BLaER1 treated with 17β-estradiol and CSF1 and Interleukin-3, amounts not matched to agents 10 nM and 100 nM (cell line): Measurements from ENCODE around the gene NAPEPLD.

Experiments used
- H3K27ac ChIP-seq, 11 experiments: shearing (Covaris generic); formaldehyde crosslinking; 2 replicates each; pipeline ENCODE4 v1.8.1; 2022
- H3K27me3 ChIP-seq, 11 experiments: shearing (Covaris generic); formaldehyde crosslinking; 2 replicates each; pipeline ENCODE4 v1.8.1; 2022
- H3K36me3 ChIP-seq, 11 experiments: shearing (Covaris generic); formaldehyde crosslinking; 2 replicates each; pipeline ENCODE4 v1.8.1; 2022
- H3K4me1 ChIP-seq, 10 experiments: shearing (Covaris generic); formaldehyde crosslinking; 2 replicates each; pipeline ENCODE4 v1.8.1; 2022
- H3K4me2 ChIP-seq, 11 experiments: shearing (Covaris generic); formaldehyde crosslinking; 2 replicates each; pipeline ENCODE4 v1.8.1; 2022
- H3K4me3 ChIP-seq, 10 experiments: shearing (Covaris generic); formaldehyde crosslinking; 2 replicates each; pipeline ENCODE4 v1.8.1; 2022
- H3K9ac ChIP-seq, 11 experiments: shearing (Covaris generic); formaldehyde crosslinking; 2 replicates each; pipeline ENCODE4 v1.8.1; 2022
- H3K9me3 ChIP-seq, 11 experiments: shearing (Covaris generic); formaldehyde crosslinking; replicated peaks in 1 of 11; 2 replicates each; pipeline ENCODE4 v1.8.1; 2022
- H4K20me1 ChIP-seq, 11 experiments: shearing (Covaris generic); formaldehyde crosslinking; 2 replicates each; pipeline ENCODE4 v1.8.1; 2022
- Cebpa-rat ChIP-seq, 11 experiments: shearing (Covaris generic); IDR thresholded peaks; 2 replicates each; pipeline ENCODE4 v1.8.1; 2022

NAPEPLD gene

DNA sequence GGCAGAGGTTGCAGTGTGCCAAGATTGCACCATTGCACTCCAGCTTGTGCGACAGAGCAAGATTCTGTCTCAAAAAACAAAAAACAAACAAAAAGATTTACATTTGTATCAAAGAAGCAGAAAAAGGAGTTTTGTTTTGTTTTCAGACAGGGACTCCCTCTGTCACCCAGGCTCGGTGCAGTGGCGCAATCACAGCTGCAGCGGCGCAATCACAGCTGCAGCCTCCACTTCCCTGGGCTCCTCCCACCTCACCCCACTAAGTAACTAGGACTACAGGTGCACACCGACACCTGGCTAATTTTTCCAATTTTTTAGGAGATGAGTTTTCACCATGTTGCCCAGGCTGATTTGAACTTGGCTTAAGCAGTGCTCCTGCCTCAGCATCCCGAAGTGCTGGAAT is 72.1 kb downstream of the NAPEPLD start:
- TF ChIP-seq Cebpa-rat (IDR thresholded peaks at IDR 0.05) = peak in 3 of 11 experiments; percentile 48 to 72 (median 51); a peak in 4 of 22 replicates
- peaks cover 34 to 45% (median 40%) of the 10 kb centered on the region in 10 experiments for H3K4me1 ChIP-seq
- 0 out of 22 replicates have a peak overlapping the region, but pooled peaks of 1 of the 11 experiments have one; percentile 22 for H3K27ac ChIP-seq
- peaks cover 0 to 41% (median 19%) of the 10 kb centered on the region in 11 experiments; a peak in 20 of 22 replicates for H3K36me3 ChIP-seq
- peaks cover 11 to 19% (median 14%) of the 10 kb centered on the region in 11 experiments; a peak in 20 of 22 replicates for H3K9me3 ChIP-seq
- peak overlapping the region; percentile 86 to 98 (median 93) for H3K4me2 ChIP-seq
- 0 out of 20 replicates have a peak overlapping the region, but pooled peaks of 2 of the 10 experiments have one; percentile 81 to 87 for H3K4me3 ChIP-seq
- no peaks in the 10 kb centered on the region for H3K27me3 ChIP-seq
- 0 out of 22 replicates have a peak overlapping the region, but pooled peaks of 1 of the 11 experiments have one; percentile 90 for H3K9ac ChIP-seq
- peaks cover 0 to 31% (median 0%) of the 10 kb centered on the region in 11 experiments; a peak in 5 of 22 replicates for H4K20me1 ChIP-seq

DNA sequence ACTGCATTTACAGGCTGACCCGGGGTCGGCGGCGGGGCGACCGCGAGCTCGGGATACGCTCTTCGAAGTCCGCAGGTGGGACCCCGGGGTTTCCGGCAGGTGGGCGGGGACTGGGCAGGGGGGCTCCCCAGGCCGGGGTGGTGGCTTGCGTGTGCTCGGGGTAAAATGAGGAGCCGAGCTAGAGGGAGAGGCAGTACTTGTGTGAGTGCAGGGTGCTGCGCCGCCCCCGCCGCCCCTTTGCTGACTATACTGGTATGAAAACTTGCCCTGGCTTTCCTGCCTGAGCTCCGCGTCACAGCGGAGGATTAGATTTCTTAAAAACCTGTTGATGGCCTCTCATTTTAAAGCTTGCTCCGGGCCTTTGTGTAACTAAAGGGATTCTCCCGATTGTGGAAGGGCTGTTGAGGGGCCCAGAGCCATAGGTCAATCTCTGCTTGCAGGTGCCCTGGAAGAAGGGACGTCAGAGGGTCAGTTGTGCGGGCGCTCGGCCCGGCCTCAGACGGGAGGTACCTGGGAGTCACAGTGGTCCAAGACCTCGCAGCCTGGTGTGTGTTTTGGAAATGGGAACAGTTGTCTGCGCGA is 73.5 kb downstream of the NAPEPLD start:
- Histone ChIP-seq H3K4me3 (peak overlapping the region; percentile 74 to 87 (median 81)), H3K9ac (peak overlapping the region; percentile 87 to 92 (median 89)), H3K27me3 (no peaks in the 10 kb centered on the region), H3K9me3 (peaks cover 11 to 19% (median 14%) of the 10 kb centered on the region in 11 experiments; a peak in 20 of 22 replicates), H3K36me3 (peaks cover 0 to 28% (median 19%) of the 10 kb centered on the region in 11 experiments; a peak in 17 of 22 replicates), H3K4me1 (peaks cover 34 to 45% (median 40%) of the 10 kb centered on the region in 10 experiments), H4K20me1 (peaks cover 0 to 21% (median 0%) of the 10 kb centered on the region in 11 experiments; a peak in 2 of 22 replicates), H3K27ac (peak overlapping the region; percentile 77 to 92 (median 90)), H3K4me2 (peak overlapping the region; percentile 86 to 98 (median 93))
- TF ChIP-seq Cebpa-rat (IDR thresholded peaks at IDR 0.05) = no peak

DNA sequence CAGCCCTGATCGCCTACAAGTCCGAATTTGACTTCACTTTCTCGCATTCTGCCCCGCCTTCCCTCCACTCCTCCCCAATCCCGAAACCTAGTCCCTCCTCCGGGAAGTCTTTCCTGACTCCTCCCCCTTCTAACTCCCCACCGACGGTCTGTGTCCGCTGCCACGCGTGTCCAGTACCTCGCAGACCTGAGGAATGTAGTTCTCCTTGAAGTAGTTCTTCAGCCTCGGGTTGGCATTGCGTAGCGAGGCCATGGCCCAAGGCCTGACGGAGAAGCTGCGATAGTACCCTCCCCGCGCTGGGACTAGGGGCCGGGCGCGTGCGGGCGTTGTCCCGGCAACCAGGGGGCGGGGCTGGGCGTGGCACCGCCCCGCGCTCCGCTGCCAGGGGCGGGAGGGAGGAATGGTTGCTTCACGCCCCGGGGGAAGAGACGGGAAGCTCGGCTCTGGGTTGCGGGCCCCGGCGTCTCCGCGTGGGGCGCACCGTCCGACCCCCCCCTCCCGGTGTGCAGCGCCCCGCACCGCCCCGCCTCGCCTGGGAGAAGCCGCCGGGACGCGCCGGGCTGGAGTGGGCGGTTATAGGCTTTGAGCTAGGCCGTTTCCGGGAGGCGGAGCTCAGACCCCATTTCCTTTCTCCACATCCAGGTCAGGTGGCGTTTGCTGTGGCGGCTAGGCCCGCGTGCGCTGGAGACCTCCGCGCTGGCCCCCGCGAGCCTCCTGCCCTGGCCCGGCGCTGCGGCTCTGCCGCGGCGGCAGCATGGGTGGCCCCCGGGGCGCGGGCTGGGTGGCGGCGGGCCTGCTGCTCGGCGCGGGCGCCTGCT is 74.2 kb downstream of the NAPEPLD start, which contains the start of the genes ARMC10 and FBXL13:
TSS of gene ARMC10 (plus strand) at position 622 of the 818 bp plus-strand sequence. CDS start at position 755, 133 bp downstream.
TSS of gene FBXL13 (minus strand) at position 278 of the 818 bp plus-strand sequence.
- Histone ChIP-seq H3K27ac (peak within 1 kb of the TSS; percentile 77 to 92 (median 90)), H3K27me3 (no peaks in the 10 kb centered on the region), H4K20me1 (peaks cover 0 to 16% (median 0%) of the 10 kb centered on the region in 11 experiments; a peak in 2 of 22 replicates), H3K9me3 (peaks cover 11 to 19% (median 14%) of the 10 kb centered on the region in 11 experiments; a peak in 20 of 22 replicates), H3K36me3 (peaks cover 0 to 28% (median 17%) of the 10 kb centered on the region in 11 experiments; a peak in 17 of 22 replicates), H3K4me3 (peak within 1 kb of the TSS; percentile 74 to 87 (median 81)), H3K9ac (peak within 1 kb of the TSS; percentile 87 to 92 (median 89)), H3K4me2 (peak within 1 kb of the TSS; percentile 86 to 98 (median 93)), H3K4me1 (peaks cover 33 to 44% (median 37%) of the 10 kb centered on the region in 10 experiments)
- peak in 6 of 11 experiments; percentile 6 to 81 (median 40); a peak in 4 of 22 replicates for TF ChIP-seq Cebpa-rat (IDR thresholded peaks at IDR 0.05)

DNA sequence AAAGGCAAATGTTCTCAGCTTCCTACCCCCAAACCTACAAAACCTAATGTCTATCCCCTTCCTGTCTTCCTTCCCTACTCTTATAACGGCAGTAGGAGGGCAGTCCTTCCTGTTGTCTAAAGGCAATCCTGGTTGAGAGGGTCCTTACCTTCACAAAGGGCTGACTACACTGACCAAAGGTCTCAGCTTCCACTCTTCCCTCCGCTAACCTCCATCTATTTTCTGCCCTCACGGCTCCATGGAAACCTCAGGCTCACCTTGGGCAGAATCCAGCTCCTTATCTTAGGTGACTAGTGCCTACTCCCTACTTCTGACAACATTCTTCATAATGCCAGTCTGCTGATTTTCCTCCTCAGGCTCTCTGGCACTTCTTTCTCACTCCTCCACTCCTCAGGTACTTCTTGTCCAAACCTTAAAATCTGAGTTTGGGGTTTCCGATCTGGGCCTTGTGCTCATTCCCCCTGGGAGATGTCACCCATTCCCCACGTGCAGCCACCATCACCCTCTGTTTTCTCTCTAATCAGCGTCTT is 74.8 kb downstream of the NAPEPLD start:
- H4K20me1 ChIP-seq = peaks cover 0 to 16% (median 0%) of the 10 kb centered on the region in 11 experiments; a peak in 2 of 22 replicates
- H3K36me3 ChIP-seq = peaks cover 0 to 23% (median 15%) of the 10 kb centered on the region in 11 experiments; a peak in 16 of 22 replicates
- peak overlapping the region; percentile 87 to 92 (median 89) for H3K9ac ChIP-seq
- no peak for TF ChIP-seq Cebpa-rat (IDR thresholded peaks at IDR 0.05)
- H3K27me3 ChIP-seq = no peaks in the 10 kb centered on the region
- peaks cover 13 to 25% (median 17%) of the 10 kb centered on the region in 11 experiments; a peak in 20 of 22 replicates for H3K9me3 ChIP-seq
- peak overlapping the region; percentile 77 to 92 (median 90); a peak in 20 of 22 replicates for H3K27ac ChIP-seq
- H3K4me1 ChIP-seq = peaks cover 30 to 44% (median 36%) of the 10 kb centered on the region in 10 experiments
- H3K4me3 ChIP-seq = peak overlapping the region; percentile 74 to 87 (median 81)
- peak overlapping the region; percentile 84 to 98 (median 92) for H3K4me2 ChIP-seq

DNA sequence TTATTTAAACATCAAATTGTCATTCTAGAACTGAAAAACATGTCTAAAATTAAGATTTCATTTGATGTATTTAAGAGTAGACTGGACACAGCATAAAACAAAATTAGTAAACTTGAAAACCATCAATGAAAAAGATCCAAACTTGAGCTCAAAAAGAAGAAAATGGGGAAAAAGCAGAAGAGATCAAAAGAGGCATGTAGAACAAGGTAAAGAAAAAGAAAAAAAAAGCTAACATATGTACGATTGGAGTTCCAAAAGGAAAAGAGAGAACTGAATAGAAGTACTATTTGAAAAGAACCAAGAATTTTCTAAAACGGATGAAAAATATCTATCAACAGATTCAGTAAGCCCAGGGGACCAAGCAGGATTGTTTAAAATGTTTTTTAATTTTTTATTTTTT is 77.9 kb downstream of the NAPEPLD start:
- Histone ChIP-seq H3K27me3 (no peaks in the 10 kb centered on the region), H3K27ac (no peak overlapping the region), H4K20me1 (peaks cover 0 to 6% (median 0%) of the 10 kb centered on the region in 11 experiments; a peak in 2 of 22 replicates), H3K4me2 (no peak overlapping the region), H3K4me3 (no peak overlapping the region), H3K36me3 (no peaks in the 10 kb centered on the region), H3K9me3 (peaks cover 6 to 17% (median 12%) of the 10 kb centered on the region in 11 experiments; a peak in 13 of 22 replicates), H3K4me1 (peaks cover 11 to 16% (median 14%) of the 10 kb centered on the region in 10 experiments), H3K9ac (no peak overlapping the region)
- TF ChIP-seq Cebpa-rat (IDR thresholded peaks at IDR 0.05) = no peak

DNA sequence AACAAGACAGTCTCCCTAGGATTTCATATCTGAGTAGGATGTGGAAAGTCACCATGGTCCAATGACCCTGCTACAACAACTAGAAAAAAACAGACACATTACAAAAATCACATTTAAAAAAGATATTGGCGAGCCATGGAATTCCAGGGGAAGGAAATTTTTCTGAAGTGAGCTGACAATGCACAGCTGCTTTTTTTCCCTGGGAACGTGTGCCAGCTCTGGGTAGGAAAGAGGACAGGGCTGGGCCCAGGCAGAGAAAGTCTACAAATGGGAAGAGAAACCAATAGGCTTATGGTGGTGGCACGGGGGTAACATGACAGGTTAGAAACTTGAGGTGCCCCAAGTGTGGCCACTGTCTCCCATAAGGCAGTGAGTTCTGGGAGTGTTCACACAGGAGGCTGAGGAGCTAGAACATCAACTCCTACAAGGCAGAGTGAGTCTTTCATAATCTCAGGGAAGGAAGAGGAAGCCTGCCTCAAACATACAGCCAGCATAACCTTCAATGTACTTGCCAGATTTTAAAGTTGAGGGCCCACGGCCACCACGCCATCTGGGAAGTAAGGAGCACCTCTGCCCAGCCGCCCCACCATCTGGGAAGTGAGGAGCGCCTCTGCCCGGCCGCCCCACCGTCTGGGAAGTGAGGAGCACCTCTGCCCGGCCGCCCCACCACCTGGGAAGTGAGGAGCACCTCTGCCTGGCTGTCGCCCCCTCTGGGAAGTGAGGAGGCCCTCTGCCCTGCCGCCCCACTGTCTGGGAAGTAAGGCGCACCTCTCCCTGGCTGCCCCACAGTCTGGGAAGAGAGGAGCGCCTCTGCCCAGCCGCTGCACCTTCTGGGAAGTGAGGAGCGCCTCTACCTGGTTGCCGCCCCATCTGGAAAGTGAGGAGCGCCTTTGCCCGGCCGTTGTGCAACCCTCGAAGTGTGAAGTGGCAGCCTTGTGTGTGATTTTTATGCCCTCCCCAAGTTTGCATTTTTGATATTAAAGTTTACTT is 80.2 kb downstream of the NAPEPLD start:
- no peaks in the 10 kb centered on the region for H3K27me3 ChIP-seq

DNA sequence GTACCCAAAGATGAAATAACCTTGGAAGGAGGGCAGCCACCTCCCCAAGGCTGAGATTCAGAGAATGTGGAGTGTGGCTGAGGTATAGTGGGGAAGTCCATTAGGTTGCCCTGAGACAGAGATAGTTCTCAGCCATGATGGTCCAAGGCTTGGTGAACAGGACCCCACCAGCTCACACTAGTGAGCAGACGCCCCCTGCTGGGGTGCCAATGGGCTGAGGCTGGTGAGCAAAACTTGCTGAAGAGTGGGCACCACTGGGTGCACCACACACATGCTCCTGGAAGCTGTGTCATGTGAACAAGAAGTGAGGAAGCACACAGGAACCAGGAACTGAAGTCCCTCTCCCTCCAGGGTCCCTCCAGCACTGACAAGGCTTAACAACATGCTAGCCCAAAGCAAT is 83.2 kb downstream of the NAPEPLD start:
- no peaks in the 10 kb centered on the region for H3K36me3 ChIP-seq
- H3K27ac ChIP-seq = no peak overlapping the region
- H4K20me1 ChIP-seq = no peaks in the 10 kb centered on the region
- H3K4me1 ChIP-seq = 0 out of 20 replicates have a peak, but pooled peaks cover 0 to 5% (median 0%) of the 10 kb centered on the region in 10 experiments
- H3K27me3 ChIP-seq = no peaks in the 10 kb centered on the region
- no peak overlapping the region for H3K4me3 ChIP-seq
- H3K9me3 ChIP-seq = peaks cover 6 to 17% (median 12%) of the 10 kb centered on the region in 11 experiments; a peak in 13 of 22 replicates
- H3K9ac ChIP-seq = no peak overlapping the region
- TF ChIP-seq Cebpa-rat (IDR thresholded peaks at IDR 0.05) = no peak
- H3K4me2 ChIP-seq = no peak overlapping the region

More for the DNA sequence above, 80.2 kb downstream of the NAPEPLD start:
- peaks cover 6 to 17% (median 12%) of the 10 kb centered on the region in 11 experiments; a peak in 13 of 22 replicates for H3K9me3 ChIP-seq
- no peak for TF ChIP-seq Cebpa-rat (IDR thresholded peaks at IDR 0.05)
- no peaks in the 10 kb centered on the region for H3K36me3 ChIP-seq
- H3K4me3 ChIP-seq = no peak overlapping the region
- H3K27ac ChIP-seq = no peak overlapping the region
- H3K4me1 ChIP-seq = peaks cover 2 to 6% (median 3%) of the 10 kb centered on the region in 10 experiments; a peak in 19 of 20 replicates
- no peak overlapping the region for H3K9ac ChIP-seq
- H4K20me1 ChIP-seq = no peaks in the 10 kb centered on the region
- H3K4me2 ChIP-seq = no peak overlapping the region
